LoVo (cell line): ENCODE data around the gene PTX4.
"Not testable (repeated sequence)": the region's sequence is repeated elsewhere in the genome, so short reads cannot be mapped to it uniquely, and the experiment has no call there.

Experiments used
- DNase-seq: peaks from one replicate; pipeline ENCODE4 v3.0.0-alpha.2; 2016; ENCODE audit warnings: low spot score

PTX4 gene

GRCh38 chr16:1443403-1443973 lies 45.3 kb downstream of the PTX4 start:
- no peak for DNase-seq

DNA sequence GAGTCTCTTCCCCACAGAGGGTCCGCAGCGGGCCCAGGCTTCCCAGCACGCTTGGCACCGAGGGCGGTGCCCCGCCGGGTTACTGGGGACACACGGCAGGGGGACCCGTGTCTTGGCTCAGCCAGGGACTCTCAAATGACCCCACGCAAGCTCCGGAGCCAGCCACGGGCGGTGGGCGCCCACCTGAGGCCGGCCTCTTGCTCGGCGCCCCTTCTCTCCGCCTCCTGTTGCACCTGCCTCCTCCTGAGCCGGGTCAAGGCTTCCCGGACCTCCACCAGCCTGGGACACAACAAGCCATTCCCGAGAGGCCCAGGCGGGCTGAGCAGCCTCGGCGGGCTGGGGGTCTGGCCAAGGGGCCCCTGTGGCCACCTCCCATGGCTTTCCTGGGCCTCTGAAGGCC lies 46.0 kb downstream of the PTX4 start:
- DNase-seq: no peak

- no peak for DNase-seq
These were observed 47.3 kb downstream of the PTX4 start for GRCh38 chr16:1441391-1441829.

GRCh38 chr16:1439699-1440074 lies 49.1 kb downstream of the PTX4 start:
- DNase-seq: not testable (repeated sequence)

DNA sequence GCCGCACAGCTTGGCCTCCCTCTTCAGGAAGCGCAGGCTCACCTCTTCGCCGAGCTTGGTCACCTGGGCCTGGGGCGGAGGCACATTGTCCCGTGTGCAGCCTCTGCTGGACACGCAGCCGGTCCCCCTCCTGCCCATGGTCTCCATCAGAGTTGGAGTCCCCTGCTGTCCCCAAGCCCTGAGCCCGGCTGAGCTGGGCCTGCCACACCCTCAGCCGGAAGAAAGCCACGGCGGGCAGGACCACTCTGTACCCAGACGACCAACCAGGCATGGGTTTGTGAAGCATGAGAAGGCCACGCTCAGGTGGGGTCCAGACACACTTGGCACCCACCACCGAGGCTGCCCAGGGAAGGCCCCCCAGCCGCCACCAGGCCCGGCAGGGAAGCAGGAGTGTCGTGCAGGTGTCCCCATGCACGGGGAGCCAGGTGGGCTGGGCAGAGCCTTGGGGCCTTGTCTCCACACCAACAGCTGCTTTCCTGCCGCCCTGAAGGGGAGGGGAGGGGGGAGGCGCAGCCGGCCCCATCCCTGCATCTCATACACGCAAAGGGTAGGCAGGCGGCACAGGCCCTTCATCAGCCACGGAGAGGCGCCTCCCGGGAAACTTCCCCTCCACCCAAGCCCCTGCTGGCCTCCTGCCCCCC lies 49.6 kb downstream of the PTX4 start:
- no peak for DNase-seq

- no peak for DNase-seq
These were observed 50.3 kb downstream of the PTX4 start for GRCh38 chr16:1438229-1439057.

DNA sequence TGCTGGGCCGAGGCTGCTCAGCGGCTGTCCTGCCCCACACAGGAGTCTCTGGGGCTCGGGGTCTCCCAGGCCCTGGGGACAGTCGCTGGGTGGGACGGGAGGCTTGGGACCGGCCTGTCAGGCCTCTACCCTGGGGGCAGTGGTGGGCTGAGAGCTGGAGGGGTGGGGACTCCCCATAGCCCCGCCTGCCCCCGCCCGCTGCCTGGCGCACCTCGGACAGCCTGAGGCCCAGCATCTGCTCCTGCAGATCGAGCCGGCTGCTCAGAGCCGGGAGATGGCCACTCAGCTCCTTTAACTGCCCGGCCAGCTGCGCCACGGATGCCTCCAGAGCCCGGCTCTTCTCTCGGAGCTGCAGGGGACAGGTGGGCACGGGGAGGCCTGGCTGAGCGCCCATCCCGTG lies 51.1 kb downstream of the PTX4 start:
- no peak for DNase-seq

DNA sequence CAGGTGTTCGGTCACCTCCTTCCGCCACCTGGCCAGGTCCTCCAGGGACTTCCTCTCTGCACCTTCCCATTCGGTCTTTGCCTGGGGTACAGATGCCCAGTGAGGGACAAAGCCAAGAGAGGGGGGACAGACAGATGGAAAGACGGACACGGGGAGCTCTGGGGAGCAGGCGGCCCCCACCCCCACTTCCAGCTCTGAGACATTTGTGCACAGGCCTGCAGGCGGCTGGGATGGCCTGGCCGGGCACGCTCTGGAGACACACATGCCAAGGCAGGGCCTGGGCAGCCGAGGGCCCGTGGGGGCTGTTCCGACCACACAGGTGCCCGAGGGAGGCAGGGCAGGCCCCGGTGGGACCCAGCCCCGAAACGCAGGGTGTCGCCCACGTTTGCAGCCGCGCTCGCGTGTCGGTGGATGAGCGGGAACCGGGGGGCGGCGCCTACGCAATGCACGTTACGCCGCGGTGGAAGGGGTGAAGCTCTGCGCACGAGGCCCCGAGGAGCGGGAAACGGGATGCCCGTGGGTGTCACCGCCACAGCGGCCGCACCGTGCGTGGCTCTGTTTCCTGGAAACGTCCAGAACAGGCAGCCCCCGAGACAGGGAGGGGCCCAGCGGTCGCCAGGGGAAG lies 51.9 kb downstream of the PTX4 start:
- DNase-seq: no peak

- DNase-seq: no peak
These were observed 52.6 kb downstream of the PTX4 start for GRCh38 chr16:1435921-1436697.
